Prostate gland (tissue), 2 donors: ENCODE measurements around the gene DAZ2.
"Not testable (repeated sequence)": the region's sequence is repeated elsewhere in the genome, so short reads cannot be mapped to it uniquely, and the experiment has no call there.

Source experiments
- CTCF ChIP-seq, 4 experiments: fragments of 200-600 bp in 2 of 4; fragments of 450-650 bp in 2 of 4; sonication (generic) in 2 of 4; IDR thresholded peaks; 1 replicate in 3 of 4; 2 replicates in 1 of 4; pipeline ENCODE4 v1.5.1; 2016 to 2019; ENCODE audit warnings: antibody characterized with exemption in 4 of 4, mild to moderate bottlenecking in 2 of 4, moderate library complexity in 2 of 4
- POLR2A ChIP-seq: fragments of 450-650 bp; IDR thresholded peaks from one replicate; pipeline ENCODE4 v1.6.1; 2016; ENCODE audit warnings: antibody characterized with exemption, mild to moderate bottlenecking
- POLR2AphosphoS5 ChIP-seq: sonication (generic); formaldehyde crosslinking; IDR thresholded peaks from one replicate; pipeline ENCODE4 v1.6.1; 2017; ENCODE audit warnings: antibody characterized with exemption

- not testable (repeated sequence) for TF ChIP-seq CTCF (IDR thresholded peaks at IDR 0.05); POLR2A; POLR2AphosphoS5
Observed at GRCh38 chrY:23210681-23211080, 8.7 kb upstream of the DAZ2 start.
